Colonic mucosa (tissue), 4 donors: ENCODE results near the gene PSMD12. TPM values are rescaled to one million over a fixed set of nuclear protein-coding genes. Genes with fewer than 3 reads are reported as not detected.

ENCODE experiments used
- DNase-seq: peaks from one replicate; pipeline ENCODE4 v3.0.0-alpha.2; 2020
- H3K27ac ChIP-seq: fragments of 200-600 bp; one replicate; pipeline ENCODE4 v1.8.0; 2021
- H3K27me3 ChIP-seq: fragments of 200-600 bp; one replicate; pipeline ENCODE4 v1.8.0; 2021
- H3K36me3 ChIP-seq: fragments of 200-600 bp; one replicate; pipeline ENCODE4 v1.8.0; 2021
- H3K4me1 ChIP-seq: fragments of 200-600 bp; one replicate; pipeline ENCODE4 v1.8.0; 2021; ENCODE audit warnings: mild to moderate bottlenecking
- H3K4me3 ChIP-seq: fragments of 200-600 bp; one replicate; pipeline ENCODE4 v1.8.0; 2021
- H3K9ac ChIP-seq, 2 donors: one replicate each; pipeline ENCODE4 v1.7.0; 2013; ENCODE audit warnings: control low read depth in 2 of 2, low read depth in 2 of 2, low read length in 2 of 2
- H3K9me3 ChIP-seq: fragments of 200-600 bp; one replicate; pipeline ENCODE4 v1.8.0; 2021
- intact Hi-C: fragments of 100-400 bp; cut with DNase I; formaldehyde crosslinking; loops from one replicate; pipeline ENCODE4 v1.14.1; 2022
- total RNA-seq, 2 donors: library from RNA; stranded (reverse); fragmentation: NEBNext Ultra II Directional in 1 of 2; extraction: Animal tissue kit (Norgen Biotek cat#: 25700) in 1 of 2; gene quantifications; one replicate each; pipeline ENCODE4 v1.2.1, GENCODE V29; 2021
- TF ChIP-seq, protein P1 (sequence below): fragments of 200-600 bp; IDR thresholded peaks from one replicate; pipeline ENCODE4 v1.8.0; 2022; ENCODE audit warnings: antibody characterized with exemption, mild to moderate bottlenecking
- donor health status: healthy.
- donor health status: DM: no; HTN: no; CAD: no.
- donor health status: DM: no; HTN: no; CAD: no.

Gene PSMD12
- total RNA-seq, 2 donors from 2014 or later: 39.4 to 51.1 TPM

DNA sequence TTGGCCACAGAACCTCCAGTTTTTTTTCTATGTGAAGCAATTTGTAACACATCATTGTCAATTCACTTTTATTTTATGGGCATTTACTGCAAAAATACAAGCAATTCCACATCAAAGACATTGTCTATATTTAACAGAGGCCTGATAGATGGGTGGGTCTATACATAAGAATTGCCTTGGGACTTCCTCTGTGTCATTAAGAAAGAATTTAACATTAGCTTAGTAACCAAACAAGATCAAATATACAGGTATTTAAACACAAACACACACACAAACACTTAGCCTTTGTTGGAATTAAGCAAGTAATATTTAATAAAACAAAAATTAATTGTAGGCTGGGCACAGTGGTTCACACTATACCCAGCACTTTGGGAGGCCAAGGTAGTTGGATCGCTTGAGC is 6.4 kb upstream of the PSMD12 start:
- TF ChIP-seq, protein P1, sequence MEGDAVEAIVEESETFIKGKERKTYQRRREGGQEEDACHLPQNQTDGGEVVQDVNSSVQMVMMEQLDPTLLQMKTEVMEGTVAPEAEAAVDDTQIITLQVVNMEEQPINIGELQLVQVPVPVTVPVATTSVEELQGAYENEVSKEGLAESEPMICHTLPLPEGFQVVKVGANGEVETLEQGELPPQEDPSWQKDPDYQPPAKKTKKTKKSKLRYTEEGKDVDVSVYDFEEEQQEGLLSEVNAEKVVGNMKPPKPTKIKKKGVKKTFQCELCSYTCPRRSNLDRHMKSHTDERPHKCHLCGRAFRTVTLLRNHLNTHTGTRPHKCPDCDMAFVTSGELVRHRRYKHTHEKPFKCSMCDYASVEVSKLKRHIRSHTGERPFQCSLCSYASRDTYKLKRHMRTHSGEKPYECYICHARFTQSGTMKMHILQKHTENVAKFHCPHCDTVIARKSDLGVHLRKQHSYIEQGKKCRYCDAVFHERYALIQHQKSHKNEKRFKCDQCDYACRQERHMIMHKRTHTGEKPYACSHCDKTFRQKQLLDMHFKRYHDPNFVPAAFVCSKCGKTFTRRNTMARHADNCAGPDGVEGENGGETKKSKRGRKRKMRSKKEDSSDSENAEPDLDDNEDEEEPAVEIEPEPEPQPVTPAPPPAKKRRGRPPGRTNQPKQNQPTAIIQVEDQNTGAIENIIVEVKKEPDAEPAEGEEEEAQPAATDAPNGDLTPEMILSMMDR: no peak
- no peaks in the 10 kb centered on the region for H3K27me3 ChIP-seq
- no peak overlapping the region for H3K27ac ChIP-seq
- no peak for DNase-seq
- H3K9ac ChIP-seq: no peak overlapping the region
- no peaks in the 10 kb centered on the region for H3K9me3 ChIP-seq
- intact Hi-C loops: loop anchor here (10.0 kb wide), 1 partner anchor 232 kb away; no protein-coding TSS in a partner anchor
- H3K4me3 ChIP-seq: no peak overlapping the region
- no peaks in the 10 kb centered on the region for H3K36me3 ChIP-seq
- no peaks in the 10 kb centered on the region for H3K4me1 ChIP-seq

DNA sequence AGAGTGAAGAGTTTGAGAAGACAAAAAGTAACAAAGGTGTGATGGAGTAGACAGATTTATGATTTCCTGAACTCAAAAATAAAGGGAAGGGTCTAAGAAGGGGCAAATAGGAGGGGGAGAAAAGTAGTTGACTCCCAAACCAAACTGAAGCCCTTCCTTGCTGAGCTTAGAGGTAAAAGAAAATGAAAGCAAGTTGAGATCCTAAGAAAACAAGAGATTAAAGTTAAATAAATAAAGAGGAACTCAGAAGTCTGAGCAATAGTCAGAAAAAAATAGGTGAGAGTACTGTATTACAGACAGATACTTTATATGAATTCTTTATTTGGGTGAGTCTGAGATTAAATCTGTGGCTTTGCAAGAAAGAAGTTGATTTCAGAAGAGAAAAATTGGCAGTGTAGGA is 3.3 kb upstream of the PSMD12 start:
- Histone ChIP-seq H3K9ac (no peak overlapping the region), H3K9me3 (no peaks in the 10 kb centered on the region), H3K4me3 (no peak overlapping the region), H3K36me3 (no peaks in the 10 kb centered on the region), H3K27me3 (no peaks in the 10 kb centered on the region), H3K27ac (no peak overlapping the region), H3K4me1 (peaks cover 3% of the 10 kb centered on the region)
- intact Hi-C loops: loop anchor here (10.0 kb wide), 1 partner anchor 235 kb away; no protein-coding TSS in a partner anchor
- TF ChIP-seq, protein P1: no peak
- no peak for DNase-seq

DNA sequence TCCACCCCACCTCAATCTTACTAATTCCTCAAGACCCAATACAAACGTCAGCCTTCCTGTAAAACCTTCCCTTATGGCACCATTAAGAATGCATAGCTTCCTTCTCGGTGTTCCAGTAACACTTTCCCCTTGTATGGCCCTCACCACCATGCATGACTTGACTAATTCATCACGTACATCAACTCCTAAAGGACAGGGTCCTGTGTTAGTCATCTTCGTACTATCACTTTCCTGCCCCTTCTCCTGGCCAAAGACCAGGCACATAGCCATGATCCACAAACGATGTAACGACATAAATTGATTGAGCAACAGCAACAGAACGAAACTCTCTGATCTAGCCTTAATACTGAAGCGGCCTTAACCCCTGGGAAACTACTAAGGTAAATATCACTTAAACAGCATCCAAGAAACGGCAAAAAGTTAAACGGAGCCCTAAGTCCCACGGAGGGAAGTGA is 612 bp downstream of the PSMD12 start:
- intact Hi-C loops: no loop called here
- Histone ChIP-seq H3K4me3 (peak overlapping the region; percentile 98), H3K27ac (peak overlapping the region; percentile 93), H3K9ac (peak overlapping the region; percentile 96 to 99), H3K36me3 (no peaks in the 10 kb centered on the region), H3K27me3 (no peaks in the 10 kb centered on the region), H3K9me3 (no peaks in the 10 kb centered on the region), H3K4me1 (peaks cover 6% of the 10 kb centered on the region)
- TF ChIP-seq, protein P1: no peak
- no peak for DNase-seq

DNA sequence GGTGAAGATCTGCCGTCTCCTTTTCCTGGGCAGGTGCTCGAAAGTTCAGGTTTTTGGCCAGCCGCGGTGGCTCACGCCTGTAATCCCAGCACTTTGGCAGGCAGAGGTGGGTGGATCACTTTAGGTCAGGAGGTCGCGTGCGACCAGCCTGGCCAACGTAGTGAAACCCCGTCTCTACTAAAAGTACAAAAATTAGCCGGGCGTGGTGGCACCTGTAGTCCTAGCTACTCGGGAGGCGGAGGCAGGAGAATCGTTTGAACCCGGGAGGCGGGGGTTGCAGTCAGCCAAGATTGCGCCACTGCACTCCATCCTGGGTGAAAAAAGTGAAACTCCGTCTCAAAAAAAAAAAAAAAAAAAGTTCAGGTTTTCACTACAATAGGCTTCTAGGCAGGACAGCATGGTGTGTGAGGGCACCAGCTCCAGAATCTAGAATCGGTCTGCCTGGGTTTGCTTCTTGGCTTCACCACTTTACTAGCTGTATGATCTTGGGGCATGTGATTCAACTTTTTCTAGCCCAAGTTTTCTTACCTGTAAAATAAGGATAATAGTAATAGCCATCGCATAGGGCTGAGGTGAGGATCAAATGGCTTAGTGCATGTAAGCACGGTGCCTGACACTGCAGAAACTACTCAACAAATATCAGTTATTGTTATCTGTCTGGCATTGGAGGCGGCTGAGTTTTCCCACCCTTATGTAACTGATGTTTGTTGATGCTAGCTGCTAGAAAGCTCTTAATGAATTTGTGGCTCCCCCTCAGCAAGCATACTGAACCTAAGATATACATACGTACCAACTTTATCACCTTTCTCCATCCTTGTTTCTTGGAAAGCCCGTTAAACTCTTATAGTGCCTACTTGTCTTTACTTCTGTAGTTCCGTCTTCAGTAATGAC is 1.3 kb downstream of the PSMD12 start:
- H3K27me3 ChIP-seq: no peaks in the 10 kb centered on the region
- H3K9ac ChIP-seq: peak overlapping the region; percentile 96 to 99
- H3K4me3 ChIP-seq: peak overlapping the region; percentile 98
- intact Hi-C loops: no loop called here
- H3K36me3 ChIP-seq: no peaks in the 10 kb centered on the region
- H3K27ac ChIP-seq: peak overlapping the region; percentile 93
- DNase-seq: no peak
- TF ChIP-seq, protein P1: no peak
- H3K9me3 ChIP-seq: no peaks in the 10 kb centered on the region
- peaks cover 6% of the 10 kb centered on the region for H3K4me1 ChIP-seq

DNA sequence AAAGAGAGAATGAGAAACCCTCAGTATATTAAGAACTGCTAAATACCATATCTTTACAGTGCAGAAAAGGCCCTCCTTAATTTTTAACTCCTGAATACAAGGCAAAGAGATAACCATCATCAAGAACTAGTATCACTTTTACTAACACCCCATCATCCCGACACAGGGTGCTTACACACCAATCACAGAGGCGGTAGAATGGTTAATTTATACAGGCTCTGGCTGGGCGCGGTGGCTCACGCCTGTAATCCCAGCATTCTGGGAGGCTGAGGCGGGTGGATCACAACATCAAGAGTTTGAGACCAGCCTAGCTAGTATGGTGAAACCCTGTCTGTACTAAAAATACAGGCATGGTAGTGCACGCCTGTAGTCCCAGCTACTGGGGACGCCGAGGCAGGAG is 4.2 kb downstream of the PSMD12 start:
- H3K9ac ChIP-seq: no peak overlapping the region
- H3K27me3 ChIP-seq: no peaks in the 10 kb centered on the region
- H3K4me3 ChIP-seq: no peak overlapping the region
- H3K4me1 ChIP-seq: peaks cover 9% of the 10 kb centered on the region
- no peaks in the 10 kb centered on the region for H3K9me3 ChIP-seq
- intact Hi-C loops: no loop called here
- TF ChIP-seq, protein P1: no peak
- peaks cover 2% of the 10 kb centered on the region for H3K36me3 ChIP-seq
- DNase-seq: no peak
- H3K27ac ChIP-seq: no peak overlapping the region
